Superior temporal gyrus (tissue), 1 donor: Measurements from ENCODE around the gene AP5Z1.
"Not testable (repeated sequence)": the region's sequence is repeated elsewhere in the genome, so short reads cannot be mapped to it uniquely, and the experiment has no call there.

Experiments
- DNase-seq: peaks from one replicate; pipeline ENCODE4 v3.0.0-alpha.2; 2016; ENCODE audit errors: extremely low spot score

AP5Z1 gene

DNA sequence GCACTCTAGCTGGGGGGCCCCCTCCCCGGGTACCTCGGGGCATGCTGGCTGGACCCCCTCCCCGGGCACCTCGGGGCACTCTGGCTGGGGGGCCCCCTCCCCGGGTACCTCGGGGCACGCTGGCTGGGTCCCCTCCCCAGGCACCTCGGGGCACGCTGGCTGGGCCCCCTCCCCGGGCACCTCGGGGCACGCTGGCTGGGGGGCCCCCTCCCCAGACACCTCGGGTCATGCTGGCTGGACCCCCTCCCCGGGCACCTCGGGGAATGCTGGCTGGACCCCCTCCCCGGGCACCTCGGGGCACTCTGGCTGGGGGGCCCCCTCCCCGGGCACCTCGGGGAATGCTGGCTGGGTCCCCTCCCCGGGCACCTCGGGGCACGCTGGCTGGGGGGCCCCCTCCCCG lies 27.2 kb downstream of the AP5Z1 start:
- DNase-seq, result not testable (repeated sequence)

GRCh38 chr7:4803397-4804241 lies 28.2 kb downstream of the AP5Z1 start:
- no peak for DNase-seq

DNA sequence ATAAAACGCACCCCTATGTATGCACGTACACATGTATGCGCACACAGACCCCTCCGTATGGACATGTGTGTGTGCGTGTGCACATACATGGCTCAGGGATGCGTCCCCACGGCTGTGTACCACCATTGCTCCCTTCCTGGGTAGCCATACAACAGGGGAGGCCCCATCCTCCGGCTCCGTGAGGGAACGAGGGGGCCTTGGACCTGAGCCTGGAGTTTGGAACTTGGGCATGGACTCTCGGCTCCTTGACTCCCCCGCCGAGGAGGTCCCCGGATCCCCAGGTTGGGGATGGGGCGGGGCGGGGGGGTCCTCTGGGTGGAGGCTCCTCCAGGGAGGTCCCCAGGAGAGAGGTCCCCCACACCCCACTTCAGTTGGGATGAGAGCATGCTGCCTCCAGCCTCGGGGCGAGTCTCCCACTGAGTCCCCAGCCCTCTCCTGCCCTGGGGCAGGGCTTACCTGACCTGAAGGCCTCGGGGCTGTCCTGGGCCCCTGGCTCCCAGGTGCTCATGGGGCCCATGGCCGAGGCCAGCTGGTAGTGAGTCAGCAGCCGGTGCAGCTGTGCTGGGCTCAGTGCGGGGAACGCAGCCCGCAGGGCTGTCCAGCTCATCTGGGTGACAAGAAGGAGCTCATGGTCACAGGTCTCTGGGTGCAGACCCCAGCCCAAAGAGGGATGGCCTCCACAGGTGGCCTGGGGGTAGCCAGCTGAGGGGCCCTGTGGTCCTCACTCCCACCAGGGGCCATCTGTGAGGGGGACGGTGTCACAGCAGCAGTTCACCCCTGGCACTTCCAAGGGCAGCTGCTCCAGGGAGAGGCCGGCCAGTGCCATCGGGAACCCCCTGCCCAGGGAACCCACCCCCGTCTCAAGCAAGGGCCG lies 29.9 kb downstream of the AP5Z1 start:
- no peak for DNase-seq

DNA sequence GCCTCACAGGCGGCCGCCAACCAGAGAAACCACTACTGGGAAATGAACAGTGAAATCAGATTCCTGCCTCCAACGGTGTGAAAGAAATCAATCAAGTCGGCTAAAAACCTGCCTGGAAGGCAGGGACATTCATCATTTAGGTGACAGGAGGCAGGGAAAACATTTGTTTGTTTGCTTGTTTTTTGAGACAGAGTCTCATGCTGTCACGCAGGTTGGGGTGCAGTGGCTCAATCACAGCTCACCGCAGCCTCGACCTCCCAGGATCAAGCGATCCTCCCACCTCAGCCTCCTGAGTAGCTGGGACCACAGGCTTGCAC lies 30.5 kb downstream of the AP5Z1 start:
- DNase-seq, result no peak

GRCh38 chr7:4806983-4807597 lies 31.7 kb downstream of the AP5Z1 start:
- DNase-seq, result no peak

GRCh38 chr7:4807598-4808016 lies 32.2 kb downstream of the AP5Z1 start:
- DNase-seq, result no peak

- DNase-seq, result no peak
These were observed 32.6 kb downstream of the AP5Z1 start for GRCh38 chr7:4808026-4808425.

GRCh38 chr7:4808565-4808964 lies 33.1 kb downstream of the AP5Z1 start:
- no peak for DNase-seq

GRCh38 chr7:4809091-4809591 lies 33.7 kb downstream of the AP5Z1 start:
- no peak for DNase-seq

DNA sequence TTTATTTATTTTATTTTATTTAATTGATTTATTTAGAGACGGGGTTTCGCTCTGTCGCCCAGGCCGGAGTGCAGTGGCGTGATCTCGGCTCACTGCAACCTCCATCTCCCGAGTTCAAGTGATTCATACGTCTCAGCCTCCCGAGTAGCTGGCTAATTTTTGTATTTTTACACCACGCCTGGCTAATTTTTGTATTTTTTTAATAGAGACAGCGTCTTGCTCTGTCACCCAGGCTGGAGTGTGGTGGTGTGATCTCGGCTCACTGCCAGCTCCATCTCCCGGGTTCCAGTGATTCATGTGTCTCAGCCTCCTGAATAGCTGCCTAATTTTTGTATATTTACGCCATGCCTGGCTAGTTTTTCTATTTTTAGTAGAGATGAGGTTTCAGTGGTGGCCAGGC lies 34.2 kb downstream of the AP5Z1 start:
- no peak for DNase-seq

DNA sequence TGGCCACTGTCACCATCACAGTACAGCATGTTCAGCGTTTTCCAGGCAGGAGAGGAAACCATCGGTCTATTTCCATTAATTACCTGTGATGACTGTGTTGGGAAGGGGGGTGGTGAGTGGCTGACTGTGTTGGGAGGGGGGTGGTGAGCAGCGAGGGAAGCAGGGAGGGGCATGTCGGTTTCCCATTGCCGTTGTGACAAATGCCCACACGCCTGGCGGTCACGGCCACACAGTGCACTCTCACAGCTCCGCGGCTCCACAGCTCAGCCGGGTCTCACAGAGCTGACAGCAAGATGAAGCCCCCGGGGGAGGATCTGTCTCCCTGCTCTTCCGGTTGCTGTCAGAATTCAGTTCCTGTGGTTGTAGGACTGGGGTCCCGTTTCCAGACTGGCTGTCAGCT lies 39.0 kb downstream of the AP5Z1 start:
- DNase-seq, result no peak

- no peak for DNase-seq
These were observed 39.7 kb downstream of the AP5Z1 start for GRCh38 chr7:4815121-4815520.

DNA sequence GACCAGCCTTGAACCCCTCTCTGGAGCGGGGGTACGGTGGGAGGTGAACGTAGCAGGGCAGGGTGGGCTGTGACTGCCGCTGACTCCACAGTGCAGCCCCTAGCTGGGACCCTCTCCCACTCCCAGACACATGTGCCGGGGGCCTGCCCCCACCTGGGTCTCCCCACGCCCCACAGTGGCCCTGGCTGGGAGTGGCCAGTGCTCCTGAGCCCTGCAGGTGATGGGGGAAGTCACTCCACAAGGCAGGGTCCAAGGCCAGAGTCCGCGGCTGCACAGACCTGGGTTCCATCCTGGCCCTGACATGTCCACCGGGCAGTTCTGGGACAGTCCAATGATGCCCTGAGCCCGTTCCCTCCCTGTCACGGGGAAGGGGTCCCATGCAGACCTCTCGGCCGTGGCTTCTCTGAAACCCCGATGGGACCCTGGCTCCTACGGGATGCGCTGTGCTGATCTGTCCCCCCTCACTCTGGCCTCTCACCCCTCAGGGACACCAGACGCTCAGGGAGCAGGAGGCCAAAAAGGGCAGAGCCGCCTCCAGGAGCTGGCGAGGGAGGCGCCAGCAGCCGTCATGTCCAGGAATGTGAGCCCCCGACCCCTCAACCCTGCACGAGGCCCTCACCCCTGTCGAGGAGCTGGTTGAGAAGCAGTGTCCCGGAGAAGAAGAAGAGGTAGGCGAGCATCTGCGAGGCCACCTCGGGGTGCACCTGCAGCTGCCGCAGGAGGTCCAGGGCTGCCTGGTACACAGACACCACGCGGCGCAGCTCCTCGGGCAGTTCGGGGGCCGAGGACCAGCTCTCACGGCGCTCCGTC lies 40.4 kb downstream of the AP5Z1 start:
- no peak for DNase-seq

DNA sequence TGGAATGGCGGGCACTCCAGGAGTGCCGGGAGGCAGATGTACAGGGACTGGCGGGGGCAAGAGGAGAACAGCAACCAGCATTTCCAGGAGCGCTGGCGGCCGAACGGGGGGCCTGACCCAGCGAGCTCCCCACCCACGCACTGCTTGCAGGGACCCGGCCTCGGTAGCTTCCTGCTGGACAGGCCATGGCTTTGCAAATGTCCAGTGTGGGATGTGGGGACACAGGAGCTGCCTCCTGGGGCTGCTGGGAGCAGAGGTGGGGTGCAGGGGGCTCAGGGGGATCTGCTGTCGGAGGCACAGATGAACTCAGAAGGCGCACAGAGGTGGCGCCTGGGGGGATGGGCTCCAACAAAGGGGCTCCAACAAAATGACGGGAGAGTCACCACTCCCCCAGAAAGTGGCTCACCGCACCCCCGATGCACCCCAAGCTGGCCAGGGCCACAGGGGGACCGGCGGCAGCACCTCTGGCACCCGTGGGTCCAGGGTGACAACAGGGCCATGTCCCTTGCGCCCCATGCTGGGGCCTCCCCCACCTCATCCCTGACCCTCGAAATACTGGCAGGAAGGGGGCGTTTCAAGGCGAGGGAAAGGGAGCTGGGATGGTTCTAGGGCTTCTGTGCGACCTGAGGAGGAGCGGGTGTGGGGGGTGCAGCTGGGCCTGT lies 41.1 kb downstream of the AP5Z1 start:
- no peak for DNase-seq

GRCh38 chr7:4817178-4817901 lies 41.9 kb downstream of the AP5Z1 start:
- no peak for DNase-seq

DNA sequence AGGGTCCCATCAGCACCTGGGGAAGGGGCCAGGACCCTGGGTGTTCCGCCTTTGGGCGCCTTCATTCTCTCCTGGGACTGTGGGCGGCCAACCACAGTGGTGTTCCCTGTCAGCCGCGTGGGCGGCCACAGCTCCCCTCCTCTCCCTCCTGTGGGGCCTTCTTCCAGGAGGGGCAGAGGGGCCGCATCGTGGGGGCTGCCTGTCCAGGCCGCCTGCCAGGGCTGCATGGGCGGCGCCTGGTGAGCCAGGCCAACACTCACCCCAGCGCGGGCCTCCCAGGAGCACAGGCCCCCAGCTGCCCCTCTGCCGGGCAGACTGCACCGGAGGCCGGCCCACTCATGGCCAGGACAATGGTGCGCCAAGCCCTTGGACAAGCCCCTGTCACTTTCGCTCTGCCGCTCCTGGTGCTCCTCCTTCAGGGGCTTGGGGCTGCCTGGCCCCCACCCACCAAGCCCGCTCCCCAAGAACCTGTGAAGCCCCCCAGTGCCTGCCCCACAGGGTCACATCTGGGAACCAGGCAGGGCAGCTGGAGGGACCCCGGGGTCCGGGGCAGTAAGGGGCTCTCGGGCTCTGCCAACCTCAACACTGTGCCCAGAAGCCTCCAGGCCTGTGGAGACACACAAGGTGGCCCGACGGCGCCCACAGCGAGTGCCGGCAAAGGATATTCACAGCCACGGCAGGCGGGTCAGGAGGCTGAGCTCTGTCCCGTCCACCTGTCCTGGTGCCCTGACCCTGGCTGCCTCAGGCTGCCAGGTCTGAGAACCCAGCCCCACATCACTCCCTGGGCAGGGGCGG lies 42.8 kb downstream of the AP5Z1 start:
- no peak for DNase-seq

- no peak for DNase-seq
These were observed 44.4 kb downstream of the AP5Z1 start for GRCh38 chr7:4819560-4820404.

DNA sequence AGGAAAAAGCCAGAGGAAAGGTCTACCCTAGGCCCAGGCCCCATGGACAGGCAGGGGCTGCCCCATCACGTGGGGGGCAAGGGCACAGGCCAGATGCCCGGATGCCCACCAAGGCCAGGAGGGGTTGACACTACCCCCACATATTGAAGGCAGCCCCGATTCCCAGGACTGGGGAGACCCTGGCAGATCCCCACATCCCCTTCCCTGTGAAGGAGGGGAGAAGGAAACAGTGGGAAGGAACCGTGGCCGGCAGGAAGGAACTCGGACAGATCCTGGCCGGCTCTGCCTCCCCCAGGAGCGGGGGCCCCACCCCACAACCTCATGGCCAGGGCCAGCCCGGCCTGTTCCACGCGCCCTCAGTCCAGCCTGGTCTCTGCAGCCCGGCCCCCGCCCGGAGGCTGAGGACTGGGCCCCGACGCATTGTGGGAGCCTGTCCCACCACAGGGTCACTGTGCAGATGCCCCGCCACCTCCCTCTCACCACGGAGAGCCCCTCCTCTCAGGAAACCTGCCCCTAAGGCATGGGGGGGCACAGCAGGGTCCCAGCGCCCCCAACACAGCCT lies 45.1 kb downstream of the AP5Z1 start:
- DNase-seq, result no peak
